Testis (tissue), 2 donors: ENCODE data around the gene ZNF490.

ENCODE experiments used
- CTCF ChIP-seq, 3 experiments: fragments of 450-650 bp in 2 of 3; fragments of 200-600 bp in 1 of 3; sonication (generic) in 1 of 3; IDR thresholded peaks; one replicate each; pipeline ENCODE4 v1.5.1; 2016 to 2019; ENCODE audit warnings: antibody characterized with exemption in 3 of 3, mild to moderate bottlenecking in 2 of 3, moderate library complexity in 1 of 3
- POLR2A ChIP-seq: fragments of 450-650 bp; IDR thresholded peaks from one replicate; pipeline ENCODE4 v1.6.1; 2017; ENCODE audit warnings: antibody characterized with exemption, mild to moderate bottlenecking, moderate library complexity

- TF ChIP-seq CTCF (IDR thresholded peaks at IDR 0.05) (no peak), POLR2A (no peak)
These were observed 44.9 kb upstream of the ZNF490 start for GRCh38 chr19:12655546-12655945.
